ENCODE data around the gene RMND1. TPM values are rescaled to one million over a fixed set of nuclear protein-coding genes. Genes with fewer than 3 reads are reported as not detected.
A peak's percentile ranks its signal among the peaks of the same experiment; 100 is the strongest.

The RMND1 gene
- total and polyA plus RNA-seq, 2 of the 13 experiments (the other 11 are each of a cell fraction or from before 2014, with no cell fraction given) = 34.0 to 72.5 TPM

GRCh38 chr6:151493804-151494234, 41.9 kb upstream of the RMND1 start, which contains the start of gene CCDC170 (continued):
- TF ChIP-seq ZNF317 (CRISPR knock-in tag; IDR thresholded peaks at IDR 0.05) (no peak), HMGXB4 (CRISPR knock-in tag; IDR thresholded peaks at IDR 0.05; ENCODE audit: borderline replicate concordance in 1 of 2, low read depth in 1 of 2) (peak in 1 of 2 experiments; percentile 50; a peak in 1 of 4 replicates), KDM5A (IDR thresholded peaks at IDR 0.05; ENCODE audit: borderline replicate concordance, low read length) (0 out of 2 replicates have a peak, but pooled peaks have one; percentile 4), SRSF4 (IDR thresholded peaks at IDR 0.05; ENCODE audit: low read depth, low read length, poor library complexity, severe bottlenecking) (no peak), ZIK1 (CRISPR knock-in tag; IDR thresholded peaks at IDR 0.05; ENCODE audit: borderline replicate concordance, low read depth) (0 out of 2 replicates have a peak, but pooled peaks have one; percentile 29), ZNF451 (CRISPR knock-in tag; IDR thresholded peaks at IDR 0.05) (peak; percentile 48; the same call in 1 of the 2 replicates), ZKSCAN1 (IDR thresholded peaks at IDR 0.05; ENCODE audit: low read length) (no peak), ZNF563 (CRISPR knock-in tag; IDR thresholded peaks at IDR 0.05) (peak; percentile 70), SOX5 (CRISPR knock-in tag; IDR thresholded peaks at IDR 0.05; ENCODE audit: borderline replicate concordance) (no peak), GMEB2 (CRISPR knock-in tag; IDR thresholded peaks at IDR 0.05; ENCODE audit: low read depth) (no peak), ZNF121 (CRISPR knock-in tag; IDR thresholded peaks at IDR 0.05) (peak; percentile 71; the same call in 1 of the 2 replicates), ZNF780A (CRISPR knock-in tag; IDR thresholded peaks at IDR 0.05) (0 out of 2 replicates have a peak, but pooled peaks have one; percentile 42), HNRNPL (IDR thresholded peaks at IDR 0.05; ENCODE audit: low read depth, low read length) (peak; percentile 76; the same call in 1 of the 2 replicates), ETV6 (CRISPR knock-in tag; conservative IDR thresholded peaks at IDR 0.05) (0 out of 2 replicates have a peak, but pooled peaks have one; percentile 8), ZNF761 (CRISPR knock-in tag; conservative IDR thresholded peaks at IDR 0.05) (0 out of 2 replicates have a peak, but pooled peaks have one; percentile 70), TEAD3 (CRISPR knock-in tag; optimal IDR thresholded peaks at IDR 0.05; ENCODE audit: borderline replicate concordance) (peak; percentile 47), ZMYM3 (CRISPR knock-in tag; IDR thresholded peaks at IDR 0.05) (no peak), ATF7-NPFF (CRISPR knock-in tag; IDR thresholded peaks at IDR 0.05; ENCODE audit: low read depth) (peak; percentile 90; the same call in 1 of the 2 replicates), TFAP4 (IDR thresholded peaks at IDR 0.05; ENCODE audit: borderline replicate concordance, low read depth) (0 out of 2 replicates have a peak, but pooled peaks have one; percentile 8), ZSCAN9 (CRISPR knock-in tag; IDR thresholded peaks at IDR 0.05; ENCODE audit: borderline replicate concordance) (peak; percentile 18; the same call in 1 of the 2 replicates), MIER2 (CRISPR knock-in tag; IDR thresholded peaks at IDR 0.05) (0 out of 2 replicates have a peak, but pooled peaks have one; percentile 10), ZNF546 (CRISPR knock-in tag; conservative IDR thresholded peaks at IDR 0.05) (peak; percentile 95), ZFYVE20 (CRISPR knock-in tag; IDR thresholded peaks at IDR 0.05; ENCODE audit: borderline replicate concordance, low read depth) (no peak), UBTF (CRISPR knock-in tag; IDR thresholded peaks at IDR 0.05) (peak; percentile 89), RNF2 (conservative IDR thresholded peaks at IDR 0.05; ENCODE audit: low read depth) (peak; percentile 57)

Measured in HepG2 (cell line).